ENCODE measurements around the gene GAREM2.

DNA sequence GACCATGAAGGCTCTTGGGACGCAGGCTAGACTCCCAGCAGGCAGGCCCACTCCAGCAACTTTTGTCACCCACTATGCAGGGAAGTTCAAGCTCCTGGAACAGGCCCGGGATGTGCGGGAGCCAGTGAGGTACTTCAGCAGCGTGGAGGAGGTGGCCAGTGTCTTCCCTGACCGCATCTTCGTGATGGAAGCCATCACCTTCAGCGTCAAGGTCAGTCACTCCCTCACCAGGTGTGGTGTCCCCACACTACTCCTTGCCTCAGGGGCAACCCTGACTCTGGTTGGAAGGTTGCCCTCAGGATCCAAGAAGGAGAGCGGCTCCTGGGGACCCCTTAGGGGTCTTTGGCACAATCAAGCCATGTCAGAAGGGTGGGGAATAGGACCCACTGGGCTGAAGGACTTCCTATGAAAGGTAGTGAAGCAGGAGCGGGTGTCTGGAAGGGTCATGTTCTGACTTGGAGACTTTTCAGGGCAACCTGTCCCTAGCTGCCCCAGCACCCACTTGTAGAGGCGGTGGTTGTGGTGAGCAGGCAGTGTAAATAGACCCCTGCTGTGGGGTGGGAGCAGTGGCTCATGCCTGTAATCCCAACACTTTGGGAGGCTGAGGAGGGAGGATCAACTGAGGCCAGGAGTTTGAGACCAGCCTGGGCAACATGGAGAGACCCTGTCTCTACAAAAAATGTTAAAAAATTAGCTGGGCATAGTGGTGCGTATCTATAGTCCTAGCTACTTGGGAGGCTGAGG, 10.2 kb downstream of the GAREM2 start:
- TF ChIP-seq POLR2A (IDR thresholded peaks at IDR 0.05) (no peak), EP300 (IDR thresholded peaks at IDR 0.05) (no peak)
- TF ChIP-seq, protein P1, sequence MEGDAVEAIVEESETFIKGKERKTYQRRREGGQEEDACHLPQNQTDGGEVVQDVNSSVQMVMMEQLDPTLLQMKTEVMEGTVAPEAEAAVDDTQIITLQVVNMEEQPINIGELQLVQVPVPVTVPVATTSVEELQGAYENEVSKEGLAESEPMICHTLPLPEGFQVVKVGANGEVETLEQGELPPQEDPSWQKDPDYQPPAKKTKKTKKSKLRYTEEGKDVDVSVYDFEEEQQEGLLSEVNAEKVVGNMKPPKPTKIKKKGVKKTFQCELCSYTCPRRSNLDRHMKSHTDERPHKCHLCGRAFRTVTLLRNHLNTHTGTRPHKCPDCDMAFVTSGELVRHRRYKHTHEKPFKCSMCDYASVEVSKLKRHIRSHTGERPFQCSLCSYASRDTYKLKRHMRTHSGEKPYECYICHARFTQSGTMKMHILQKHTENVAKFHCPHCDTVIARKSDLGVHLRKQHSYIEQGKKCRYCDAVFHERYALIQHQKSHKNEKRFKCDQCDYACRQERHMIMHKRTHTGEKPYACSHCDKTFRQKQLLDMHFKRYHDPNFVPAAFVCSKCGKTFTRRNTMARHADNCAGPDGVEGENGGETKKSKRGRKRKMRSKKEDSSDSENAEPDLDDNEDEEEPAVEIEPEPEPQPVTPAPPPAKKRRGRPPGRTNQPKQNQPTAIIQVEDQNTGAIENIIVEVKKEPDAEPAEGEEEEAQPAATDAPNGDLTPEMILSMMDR (IDR thresholded peaks at IDR 0.05) = no peak
